ENCODE data around the gene PPFIA2. TPM values are rescaled to one million over a fixed set of nuclear protein-coding genes. Genes with fewer than 3 reads are reported as not detected.
"Not testable (repeated sequence)": the region's sequence is repeated elsewhere in the genome, so short reads cannot be mapped to it uniquely, and the experiment has no call there.

The PPFIA2 gene
- total RNA-seq, 1 experiment from 2014 or later: not detected

DNA sequence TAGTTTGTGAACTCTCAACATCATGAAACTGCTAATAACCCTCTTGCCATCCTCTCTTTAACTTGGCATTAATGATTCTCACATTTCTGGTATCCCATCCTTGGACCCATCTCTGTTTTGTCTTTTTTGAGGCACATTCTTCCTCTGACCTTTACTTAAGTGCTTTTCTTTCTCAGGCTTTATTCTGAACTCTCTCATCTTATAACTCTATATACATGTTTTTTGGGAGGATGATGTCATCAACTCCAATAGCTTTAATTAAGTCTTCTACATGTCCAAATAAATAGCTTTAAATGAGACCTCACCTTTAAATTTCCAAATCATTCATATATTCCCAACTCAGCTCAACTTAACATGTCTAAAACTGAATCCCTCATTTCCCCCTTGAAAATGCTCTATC is 88.4 kb downstream of the PPFIA2 start:
- Histone ChIP-seq H3K4me3 (no peak overlapping the region), H3K27me3 (ENCODE audit: insufficient read depth, low read depth) (no peaks in the 10 kb centered on the region), H3F3A (ENCODE audit: insufficient read depth, low read depth) (no peaks in the 10 kb centered on the region), H3K36me3 (ENCODE audit: low read depth) (no peaks in the 10 kb centered on the region), H3K4me1 (replicated peaks; ENCODE audit: insufficient read depth) (no peaks in the 10 kb centered on the region), H4K20me1 (ENCODE audit: insufficient read depth) (no peaks in the 10 kb centered on the region), H2AFZ (no peak overlapping the region), H3K4me2 (no peak overlapping the region), H3K9me2 (ENCODE audit: insufficient read depth) (no peaks in the 10 kb centered on the region), H3K79me2 (ENCODE audit: low read depth) (no peaks in the 10 kb centered on the region), H3K27ac (no peak overlapping the region), H3K9me3 (ENCODE audit: insufficient read depth, low read depth) (no peaks in the 10 kb centered on the region)
- TF ChIP-seq, protein P1, sequence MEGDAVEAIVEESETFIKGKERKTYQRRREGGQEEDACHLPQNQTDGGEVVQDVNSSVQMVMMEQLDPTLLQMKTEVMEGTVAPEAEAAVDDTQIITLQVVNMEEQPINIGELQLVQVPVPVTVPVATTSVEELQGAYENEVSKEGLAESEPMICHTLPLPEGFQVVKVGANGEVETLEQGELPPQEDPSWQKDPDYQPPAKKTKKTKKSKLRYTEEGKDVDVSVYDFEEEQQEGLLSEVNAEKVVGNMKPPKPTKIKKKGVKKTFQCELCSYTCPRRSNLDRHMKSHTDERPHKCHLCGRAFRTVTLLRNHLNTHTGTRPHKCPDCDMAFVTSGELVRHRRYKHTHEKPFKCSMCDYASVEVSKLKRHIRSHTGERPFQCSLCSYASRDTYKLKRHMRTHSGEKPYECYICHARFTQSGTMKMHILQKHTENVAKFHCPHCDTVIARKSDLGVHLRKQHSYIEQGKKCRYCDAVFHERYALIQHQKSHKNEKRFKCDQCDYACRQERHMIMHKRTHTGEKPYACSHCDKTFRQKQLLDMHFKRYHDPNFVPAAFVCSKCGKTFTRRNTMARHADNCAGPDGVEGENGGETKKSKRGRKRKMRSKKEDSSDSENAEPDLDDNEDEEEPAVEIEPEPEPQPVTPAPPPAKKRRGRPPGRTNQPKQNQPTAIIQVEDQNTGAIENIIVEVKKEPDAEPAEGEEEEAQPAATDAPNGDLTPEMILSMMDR (conservative IDR thresholded peaks at IDR 0.05): no peak
- TF ChIP-seq EZH2 (IDR thresholded peaks at IDR 0.05; ENCODE audit: low read depth): no peak
- CTCF ChIA-PET: no interaction called here
- intact Hi-C loops (cut with micrococcal nuclease; ENCODE audit: unreplicated experiment): no loop called here
- no peak for DNase-seq
- no TSS peak for BruUV-seq (replicated peaks)
- POLR2A ChIA-PET (ENCODE audit: unreplicated experiment): no interaction called here

DNA sequence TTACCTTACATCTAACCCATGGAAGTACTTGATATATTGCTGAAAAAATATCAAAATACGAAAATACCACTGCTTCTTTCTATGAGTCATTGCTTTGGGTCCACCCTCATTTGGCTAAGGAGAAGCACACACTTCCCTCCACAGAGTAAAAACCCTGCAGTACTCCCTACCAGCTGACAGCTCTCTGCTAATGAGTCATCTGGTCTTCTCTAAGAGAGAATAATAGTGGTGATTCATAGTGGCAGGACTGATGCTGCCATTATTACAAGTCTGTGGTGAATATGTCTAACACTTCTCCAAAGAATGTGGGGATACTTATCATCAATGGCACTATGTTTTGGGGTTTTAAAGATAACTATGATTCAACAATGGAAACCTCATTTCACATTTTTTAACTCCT is 90.7 kb downstream of the PPFIA2 start:
- Histone ChIP-seq H3F3A (ENCODE audit: insufficient read depth, low read depth) (no peaks in the 10 kb centered on the region), H3K79me2 (ENCODE audit: low read depth) (no peaks in the 10 kb centered on the region), H3K9me2 (ENCODE audit: insufficient read depth) (no peaks in the 10 kb centered on the region), H3K4me1 (replicated peaks; ENCODE audit: insufficient read depth) (no peaks in the 10 kb centered on the region), H3K27ac (no peak overlapping the region), H3K27me3 (ENCODE audit: insufficient read depth, low read depth) (no peaks in the 10 kb centered on the region), H3K36me3 (ENCODE audit: low read depth) (no peaks in the 10 kb centered on the region), H3K4me2 (no peak overlapping the region), H2AFZ (no peak overlapping the region), H3K9me3 (ENCODE audit: insufficient read depth, low read depth) (no peaks in the 10 kb centered on the region), H3K4me3 (no peak overlapping the region), H4K20me1 (ENCODE audit: insufficient read depth) (no peaks in the 10 kb centered on the region)
- TF ChIP-seq, protein P1 (conservative IDR thresholded peaks at IDR 0.05): no peak
- TF ChIP-seq EZH2 (IDR thresholded peaks at IDR 0.05; ENCODE audit: low read depth): no peak
- POLR2A ChIA-PET (ENCODE audit: unreplicated experiment): no interaction called here
- intact Hi-C loops (cut with micrococcal nuclease; ENCODE audit: unreplicated experiment): no loop called here
- DNase-seq: peak in 1 of 2 experiments; percentile 19
- CTCF ChIA-PET: no interaction called here
- no TSS peak for BruUV-seq (replicated peaks)

GRCh38 chr12:81659310-81659709 is 99.8 kb downstream of the PPFIA2 start:
- POLR2A ChIA-PET (ENCODE audit: unreplicated experiment): not testable (repeated sequence)

DNA sequence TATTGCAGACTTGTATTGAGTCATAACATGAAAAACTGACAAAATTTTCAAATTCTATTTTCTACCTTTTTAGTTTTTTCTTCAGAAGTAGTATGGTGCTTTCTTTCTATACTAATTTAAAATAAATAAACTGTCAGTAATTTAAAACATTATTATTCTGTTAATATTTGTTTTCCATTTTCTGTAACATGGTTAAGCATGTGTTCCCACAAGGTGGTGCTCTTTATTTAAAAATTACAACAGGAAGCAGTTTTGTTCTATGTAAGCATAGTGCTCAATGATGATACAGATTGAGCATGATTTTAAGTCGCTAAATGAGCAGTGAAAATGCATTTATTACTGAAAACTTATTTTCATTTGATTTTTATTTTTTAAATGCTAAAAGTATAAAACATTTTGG is 114.6 kb downstream of the PPFIA2 start:
- no peak overlapping the region for H2AFZ ChIP-seq
- intact Hi-C loops (cut with micrococcal nuclease; ENCODE audit: unreplicated experiment): loop anchor here (1.0 to 10.0 kb wide), 3 partner anchors 682 to 980 kb away; partner anchors contain the start of genes CCDC59 and METTL25
- ChIA-PET CTCF (no interaction called here), POLR2A (ENCODE audit: unreplicated experiment) (no interaction called here)
- H3K79me2 ChIP-seq (ENCODE audit: low read depth): no peaks in the 10 kb centered on the region
- H3K36me3 ChIP-seq (ENCODE audit: low read depth): no peaks in the 10 kb centered on the region
- no peak overlapping the region for H3K4me2 ChIP-seq
- BruUV-seq (replicated peaks): no TSS peak
- no peaks in the 10 kb centered on the region for H3K27me3 ChIP-seq (ENCODE audit: insufficient read depth, low read depth)
- no peaks in the 10 kb centered on the region for H3F3A ChIP-seq (ENCODE audit: insufficient read depth, low read depth)
- H3K27ac ChIP-seq: no peak overlapping the region
- H4K20me1 ChIP-seq (ENCODE audit: insufficient read depth): no peaks in the 10 kb centered on the region
- no peaks in the 10 kb centered on the region for H3K9me3 ChIP-seq (ENCODE audit: insufficient read depth, low read depth)
- no peak for TF ChIP-seq EZH2 (IDR thresholded peaks at IDR 0.05; ENCODE audit: low read depth)
- TF ChIP-seq, protein P1 (conservative IDR thresholded peaks at IDR 0.05): peak; percentile 71
- H3K4me1 ChIP-seq (replicated peaks; ENCODE audit: insufficient read depth): no peaks in the 10 kb centered on the region
- DNase-seq: peak in 1 of 2 experiments; percentile 39
- H3K9me2 ChIP-seq (ENCODE audit: insufficient read depth): no peaks in the 10 kb centered on the region
- no peak overlapping the region for H3K4me3 ChIP-seq

More at GRCh38 chr12:81659310-81659709, 99.8 kb downstream of the PPFIA2 start:
- H3K9me3 ChIP-seq (ENCODE audit: insufficient read depth, low read depth); H4K20me1 ChIP-seq (ENCODE audit: insufficient read depth); DNase-seq; H3K4me2 ChIP-seq; H3K9me2 ChIP-seq (ENCODE audit: insufficient read depth); CTCF ChIA-PET; BruUV-seq (replicated peaks); H3F3A ChIP-seq (ENCODE audit: insufficient read depth, low read depth); H3K4me3 ChIP-seq; H2AFZ ChIP-seq; H3K4me1 ChIP-seq (replicated peaks; ENCODE audit: insufficient read depth); H3K79me2 ChIP-seq (ENCODE audit: low read depth); H3K36me3 ChIP-seq (ENCODE audit: low read depth); H3K27ac ChIP-seq; H3K27me3 ChIP-seq (ENCODE audit: insufficient read depth, low read depth): not testable (repeated sequence)
- intact Hi-C loops (cut with micrococcal nuclease; ENCODE audit: unreplicated experiment): loop anchor here (10.0 kb wide), 1 partner anchor 115 kb away; no protein-coding TSS in a partner anchor

All from PC-9 (cell line).